Glomerular endothelial cell (primary cell): ENCODE data around the gene TEX26. TPM values are rescaled to one million over a fixed set of nuclear protein-coding genes. Genes with fewer than 3 reads are reported as not detected.

Source experiments
- DNase-seq: peaks from one replicate; pipeline ENCODE4 v3.0.0-alpha.2; 2011; ENCODE audit warnings: low read depth, low spot score; ENCODE audit errors: extremely low read depth
- total RNA-seq: library from RNA; depleted of rRNA; stranded (reverse); fragments of >200 nt; gene quantifications from 2 replicates; pipeline ENCODE4 v1.2.3, GENCODE V29; 2015

Gene TEX26
- not detected in 2 replicates for total RNA-seq

DNA sequence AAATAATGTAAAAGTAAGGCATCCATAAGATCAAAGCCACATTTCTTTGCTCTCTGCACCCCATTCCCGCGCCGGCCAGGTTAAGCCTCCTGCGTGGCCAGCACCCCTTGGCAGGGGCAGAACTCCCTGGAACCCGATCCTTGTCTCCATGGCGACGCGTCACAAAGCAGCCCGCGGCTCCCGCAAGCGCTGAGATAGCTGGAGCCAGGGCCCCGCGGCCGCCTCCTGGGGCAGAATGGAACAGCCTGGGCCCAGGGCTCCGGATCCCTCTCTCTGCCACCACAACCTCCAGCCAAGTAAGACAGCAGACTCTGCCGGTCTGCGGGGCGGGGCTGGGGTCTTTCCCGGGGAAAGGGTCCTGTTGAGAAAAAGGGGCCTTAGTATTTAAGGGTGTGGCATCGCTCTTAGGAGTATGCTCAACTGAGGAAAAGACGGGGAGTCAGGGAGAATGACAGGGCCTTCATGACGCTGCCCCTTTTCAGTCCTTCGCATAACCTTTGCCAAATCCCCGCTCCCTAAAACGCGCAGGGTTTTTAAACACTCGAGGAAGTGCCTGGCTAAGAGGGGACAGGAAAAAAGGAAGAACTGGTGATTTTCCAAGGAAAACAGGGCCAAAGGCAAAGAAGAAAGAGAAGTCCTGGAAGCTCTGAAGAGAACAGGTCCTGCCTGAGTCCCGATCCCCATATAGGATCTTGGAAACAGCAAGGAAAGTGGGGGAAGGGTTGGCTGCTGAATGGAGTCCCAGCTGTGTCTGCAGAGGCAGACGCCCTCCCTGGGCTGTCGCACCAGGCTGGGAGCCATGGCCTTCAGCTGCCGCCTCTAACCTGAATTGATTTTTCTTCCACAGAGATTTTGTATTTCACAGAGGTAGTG, at the start of gene TEX26:
TSS of gene TEX26 (plus strand) at position 176 of the 873 bp plus-strand sequence. CDS start at position 236, 60 bp downstream.
- no peak for DNase-seq

DNA sequence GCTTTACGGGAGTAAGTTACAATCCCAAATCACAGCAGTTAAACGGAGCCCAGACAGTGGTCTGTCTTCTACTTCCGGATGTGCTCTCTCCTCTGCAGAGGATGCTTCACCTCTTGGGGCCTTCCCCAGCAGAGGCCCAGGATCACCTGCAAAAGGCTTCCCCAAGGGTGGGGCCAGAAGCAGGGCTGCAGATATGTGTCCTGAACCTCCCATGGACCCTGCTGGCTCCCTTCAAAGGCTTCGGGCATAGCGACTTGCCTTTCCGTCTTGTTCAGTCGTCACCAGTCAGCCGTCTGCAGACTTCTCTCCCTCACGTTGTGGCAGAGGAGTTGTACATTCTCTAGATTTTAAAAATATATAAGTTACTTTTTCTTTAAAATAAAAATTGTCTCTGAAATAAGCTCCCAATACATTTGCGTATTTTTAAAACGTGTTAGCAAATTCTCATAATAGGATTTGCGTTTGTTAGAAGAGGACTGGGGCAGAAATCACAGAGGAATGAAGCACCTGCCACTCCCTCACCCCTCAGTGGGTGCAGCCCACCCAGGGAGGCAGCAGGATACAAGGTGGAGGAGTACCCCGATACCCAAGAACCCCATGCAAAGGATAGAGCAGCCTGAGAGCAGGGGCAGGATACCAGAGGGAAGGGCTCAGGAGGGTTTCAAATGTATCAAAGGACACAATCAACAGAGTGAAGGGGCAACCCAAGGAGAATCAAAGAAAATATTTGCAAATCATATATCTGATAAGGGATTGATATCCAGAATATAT, 49.3 kb upstream of the TEX26 start:
- DNase-seq = no peak

DNA sequence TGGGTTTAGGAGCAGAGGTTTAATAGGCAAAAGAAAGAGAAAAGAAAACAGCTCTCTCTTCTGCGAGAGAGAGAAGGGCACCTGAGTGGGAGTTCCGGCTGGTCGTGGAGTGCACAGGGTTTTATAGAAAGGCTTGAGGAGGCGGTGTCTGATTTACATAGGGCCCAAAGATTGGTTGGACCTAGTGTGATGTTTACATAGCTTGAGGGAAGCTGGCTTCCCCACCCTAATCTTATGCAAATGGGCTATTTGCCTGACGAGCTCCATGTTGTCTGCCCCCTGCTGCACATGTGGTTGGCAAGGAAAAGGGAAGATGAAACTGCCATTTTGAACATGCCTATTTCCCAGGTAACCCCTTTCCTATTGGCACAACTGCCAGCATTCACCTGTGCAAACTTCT, 47.9 kb upstream of the TEX26 start:
- DNase-seq = no peak

DNA sequence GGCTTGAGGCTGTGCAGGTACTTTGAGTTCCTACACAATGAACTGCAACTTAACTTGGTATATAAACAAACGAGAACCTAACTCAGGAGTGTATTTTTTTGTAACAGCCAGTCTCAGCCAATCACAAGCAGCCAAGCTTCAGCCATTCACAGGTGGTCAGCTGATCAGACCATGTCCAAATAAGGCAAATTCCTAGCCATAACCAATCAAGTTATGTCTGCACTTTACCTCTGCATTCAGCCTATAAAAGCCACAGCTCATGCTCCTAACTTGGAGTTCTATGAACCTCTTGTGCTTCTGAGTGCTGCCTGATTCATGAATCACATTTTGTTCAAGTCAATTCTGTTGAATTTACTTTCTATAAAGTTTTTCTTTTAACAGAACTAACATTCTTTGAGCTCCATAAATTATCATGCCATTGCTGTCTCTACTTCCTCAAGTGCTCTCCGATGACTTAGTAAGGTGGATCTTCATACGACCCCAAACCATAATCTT, 43.2 kb upstream of the TEX26 start:
- no peak for DNase-seq

DNA sequence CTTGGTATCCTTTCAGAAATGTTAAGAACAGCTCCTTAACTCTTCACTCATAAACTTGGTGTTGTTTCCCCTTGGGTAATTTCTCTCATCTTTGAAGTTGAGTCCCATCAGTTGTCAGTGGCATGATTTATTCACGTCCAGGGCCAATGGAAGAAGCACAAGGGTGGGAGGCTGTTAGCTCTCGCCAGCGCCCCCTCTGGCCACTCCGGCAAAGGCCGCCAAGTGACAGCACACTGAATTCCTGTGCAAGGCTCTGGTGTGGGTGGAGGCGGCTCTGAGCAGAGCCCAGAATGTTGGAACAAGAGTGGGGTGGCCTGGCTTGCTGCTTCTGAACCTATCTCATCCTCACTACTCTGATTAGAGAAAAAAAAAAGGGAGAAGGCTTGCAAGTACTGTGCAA, 39.5 kb upstream of the TEX26 start:
- DNase-seq = no peak

DNA sequence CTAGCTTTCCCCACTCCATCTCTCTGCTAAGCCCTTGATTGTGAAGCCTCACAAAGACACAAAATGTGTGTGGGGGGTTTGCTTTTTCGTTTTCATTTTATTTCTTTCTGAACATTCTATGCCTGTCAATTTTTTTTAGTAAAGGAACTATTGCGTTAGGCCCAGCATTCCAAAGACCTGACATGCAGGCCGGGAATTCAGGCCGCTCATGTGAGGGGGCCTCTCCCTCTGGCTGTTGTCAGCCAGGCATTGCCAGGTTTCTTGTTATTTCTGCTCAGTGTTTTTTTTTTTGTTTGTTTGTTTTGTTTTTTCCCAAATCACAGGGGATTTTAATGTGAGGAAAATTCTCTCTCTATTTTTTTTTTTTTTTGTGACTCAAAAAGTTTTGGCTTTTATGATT, 36.7 kb upstream of the TEX26 start:
- no peak for DNase-seq

DNA sequence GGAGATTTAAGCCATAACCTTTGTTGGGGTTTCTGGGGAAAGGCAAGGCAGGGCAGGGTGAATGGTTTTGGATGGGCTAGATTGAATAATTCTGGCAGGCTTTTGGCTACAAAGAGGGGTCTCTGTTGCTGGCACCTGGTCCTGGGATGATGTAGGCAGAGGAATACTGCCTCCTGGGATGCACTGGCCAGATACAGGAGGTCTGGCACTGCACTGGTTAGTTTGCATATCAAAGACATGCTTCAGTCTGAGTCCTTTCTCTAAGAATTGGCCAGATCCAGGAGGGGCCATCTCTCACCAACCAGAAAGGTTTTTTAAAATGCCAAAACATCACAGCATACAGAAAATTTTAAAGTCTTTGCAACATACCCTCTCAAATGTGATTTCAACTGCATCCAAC, 34.4 kb upstream of the TEX26 start:
- DNase-seq = no peak

DNA sequence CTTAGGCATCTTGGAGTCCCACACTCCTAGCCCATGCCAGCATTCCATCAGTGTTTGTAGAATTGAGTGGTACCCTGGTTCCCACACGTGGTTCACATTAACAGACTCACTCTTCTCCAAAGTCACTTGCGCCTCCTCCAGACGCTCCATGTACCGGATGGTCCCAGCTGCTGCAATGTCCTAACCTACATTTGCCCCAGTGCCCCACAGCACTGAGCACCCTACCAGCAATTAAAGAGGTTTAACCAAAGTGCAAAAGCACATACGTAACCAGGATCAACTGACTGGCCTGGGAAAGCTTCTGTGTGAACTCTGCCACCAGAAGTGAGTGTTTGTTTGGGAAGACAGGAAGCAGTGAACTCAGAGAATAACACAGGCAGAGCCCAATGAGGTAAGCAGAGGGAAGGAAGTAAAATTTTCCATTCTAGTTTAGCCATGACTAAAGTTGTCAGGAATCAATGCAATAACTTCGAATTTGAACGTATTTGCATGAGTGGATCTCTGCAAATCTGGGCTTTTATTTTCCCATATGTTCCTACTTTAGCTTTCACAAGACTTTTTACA, 33.7 kb upstream of the TEX26 start:
- peak; percentile 98 for DNase-seq

DNA sequence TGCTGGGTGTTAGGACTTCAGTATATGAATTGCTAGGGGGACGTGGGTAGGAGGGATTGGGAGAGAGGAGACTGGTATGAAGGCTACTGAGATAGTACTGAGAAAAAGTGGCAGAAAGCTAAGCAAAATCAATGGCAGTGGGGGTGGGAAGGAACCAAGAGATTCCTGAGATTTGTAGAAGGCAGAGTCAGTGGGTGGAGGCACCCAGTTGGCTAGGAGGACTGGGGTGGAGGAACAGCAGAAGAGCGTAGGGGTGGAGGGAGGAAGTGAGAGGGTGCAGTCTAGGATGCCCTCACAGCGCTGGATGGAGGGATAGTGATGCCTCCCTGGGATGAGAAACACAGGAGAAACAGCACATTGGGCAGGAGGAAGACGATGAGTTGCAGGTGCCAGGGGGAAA, 32.0 kb upstream of the TEX26 start:
- no peak for DNase-seq

DNA sequence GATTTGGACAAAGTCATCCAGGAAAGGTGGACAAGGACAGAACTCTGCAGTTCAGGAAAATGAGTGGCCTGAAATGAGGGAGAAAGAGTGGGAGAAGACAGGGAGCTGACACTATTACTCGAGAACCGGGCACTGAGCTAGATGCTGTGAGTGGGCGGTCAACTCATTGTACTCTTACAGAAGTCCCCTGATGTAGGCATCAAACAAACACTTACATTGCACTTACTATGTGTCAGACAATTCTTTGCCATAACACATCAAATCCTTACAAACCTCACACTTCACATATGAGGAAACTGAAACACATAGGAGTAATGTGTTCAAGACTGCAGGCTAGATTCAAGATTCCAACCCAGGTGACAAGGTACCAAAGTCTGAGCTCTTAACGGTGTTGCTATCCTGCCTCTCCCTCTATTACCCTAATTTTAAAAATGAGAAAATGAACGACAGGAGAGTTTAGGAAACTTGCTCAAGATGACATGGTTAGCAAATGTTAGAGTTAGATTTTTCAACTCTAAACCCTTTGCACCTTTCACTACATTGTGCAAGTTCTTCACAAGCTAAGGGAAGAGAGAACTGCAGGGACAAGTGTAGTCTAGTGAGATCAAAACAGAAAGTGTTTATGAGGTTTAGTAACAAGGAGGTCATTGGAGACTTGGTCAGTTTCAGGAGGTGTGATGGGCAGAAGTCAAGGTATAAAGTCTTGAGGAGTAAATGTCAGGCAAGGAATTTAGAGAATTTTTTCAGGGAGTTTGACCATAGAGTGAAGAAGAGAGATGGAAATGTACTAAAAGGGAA, 31.3 kb upstream of the TEX26 start:
- no peak for DNase-seq

DNA sequence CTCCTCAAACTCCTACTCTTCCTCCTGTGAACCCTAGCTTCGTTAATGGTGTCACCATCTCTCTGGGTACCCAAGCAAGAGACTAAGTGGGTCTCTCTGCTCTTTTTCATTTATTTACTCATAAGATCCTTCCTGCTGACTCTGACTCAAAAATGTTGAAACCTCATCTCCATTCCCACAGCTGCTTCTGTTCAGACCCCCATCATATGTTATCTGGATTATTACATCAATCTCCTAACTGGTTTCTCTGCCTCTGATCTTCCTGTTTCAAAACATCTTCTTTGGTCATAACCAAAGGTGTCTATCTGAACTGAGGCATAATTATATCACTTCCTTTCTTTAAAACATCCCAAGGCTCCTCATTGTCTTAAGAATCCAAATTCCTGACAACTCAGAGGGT, 28.4 kb upstream of the TEX26 start:
- no peak for DNase-seq

DNA sequence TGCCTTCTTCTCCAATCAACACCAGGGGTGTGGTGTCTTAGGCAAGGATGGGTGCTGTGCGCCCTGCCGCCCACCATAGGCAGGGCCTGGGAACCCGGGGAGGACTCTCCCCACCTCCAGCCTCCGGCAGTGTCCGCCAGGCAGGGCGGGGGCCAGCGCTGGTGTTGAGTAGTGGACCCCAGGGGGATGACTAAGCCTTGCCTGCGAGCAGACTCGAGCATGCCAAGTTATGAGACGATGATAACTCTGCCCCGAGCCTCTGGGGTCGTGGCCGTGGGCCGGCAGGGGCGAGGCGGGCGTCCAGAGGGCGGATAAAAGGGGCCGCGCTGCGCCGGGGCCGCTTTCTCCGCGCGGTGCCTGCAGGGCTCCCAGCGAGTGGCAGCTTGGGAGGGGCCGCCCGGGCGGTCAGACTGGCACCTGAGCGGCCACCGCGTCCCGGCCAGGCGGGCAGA, 26.5 kb upstream of the TEX26 start, which contains the start of gene MEDAG:
TSS of gene MEDAG (plus strand) at position 340 of the 452 bp plus-strand sequence. CDS start 245 bp downstream, outside the sequence.
- no peak for DNase-seq

DNA sequence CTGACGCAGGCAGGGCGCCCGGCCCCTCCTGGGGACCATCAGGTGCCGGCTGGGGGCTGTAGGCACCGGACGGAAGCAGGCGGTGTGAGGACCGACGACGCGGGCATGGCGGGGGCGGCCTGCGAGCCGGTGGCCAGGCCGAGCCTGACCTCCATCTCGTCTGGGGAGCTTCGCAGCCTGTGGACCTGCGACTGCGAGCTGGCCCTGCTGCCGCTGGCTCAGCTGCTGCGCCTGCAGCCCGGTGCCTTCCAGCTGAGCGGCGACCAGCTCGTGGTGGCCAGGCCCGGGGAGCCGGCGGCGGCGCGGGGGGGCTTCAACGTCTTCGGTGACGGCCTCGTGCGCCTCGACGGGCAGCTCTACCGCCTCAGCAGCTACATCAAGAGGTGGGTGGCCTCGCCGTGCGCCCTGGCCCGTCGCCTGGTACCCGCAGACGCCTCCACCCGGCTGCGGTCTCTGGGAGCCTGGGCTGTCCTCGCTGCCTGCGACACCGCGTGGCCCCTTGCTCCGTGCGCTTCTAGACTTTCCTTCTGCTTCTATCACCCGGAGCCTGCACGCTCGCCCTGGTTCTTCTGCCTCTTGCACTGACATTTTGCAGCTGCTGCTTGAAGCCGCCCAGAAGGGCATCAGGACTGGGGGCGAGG, 25.9 kb upstream of the TEX26 start:
- no peak for DNase-seq

DNA sequence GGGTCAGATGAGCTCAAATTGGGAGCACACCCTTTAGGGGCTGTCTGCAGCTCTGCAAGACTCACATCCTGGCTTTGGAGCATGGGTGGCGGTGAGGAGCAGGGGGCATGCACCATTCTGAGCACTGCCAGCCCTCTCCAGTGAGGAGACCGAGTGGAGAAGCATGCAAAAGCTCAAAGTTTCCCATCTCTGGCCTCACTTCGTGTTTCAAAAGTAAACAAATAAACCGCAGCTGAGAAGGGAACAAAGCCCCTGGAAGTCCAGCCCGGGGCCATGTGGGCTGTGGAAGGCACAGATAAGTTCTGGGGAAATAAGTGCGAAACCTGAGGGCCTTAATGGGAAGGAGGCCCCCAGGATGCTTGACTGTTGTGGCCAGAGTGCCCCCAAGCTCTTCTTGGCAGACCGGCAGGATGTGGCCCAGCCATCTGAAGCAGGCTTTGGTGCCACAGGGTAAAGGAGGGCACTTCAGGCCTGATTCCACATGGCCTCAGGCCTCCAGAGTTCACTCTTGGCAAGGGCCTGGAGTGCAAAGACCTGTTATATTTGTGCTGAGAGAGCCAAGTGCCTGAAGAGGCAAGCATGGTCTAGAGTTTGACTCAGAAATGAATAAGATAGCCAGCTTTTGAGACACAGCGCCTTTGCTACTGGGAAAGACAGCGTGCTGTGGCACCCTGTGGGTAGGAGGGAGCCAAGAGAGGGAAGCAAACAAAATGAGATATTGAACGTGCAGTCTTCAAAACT, 25.2 kb upstream of the TEX26 start:
- DNase-seq = no peak

DNA sequence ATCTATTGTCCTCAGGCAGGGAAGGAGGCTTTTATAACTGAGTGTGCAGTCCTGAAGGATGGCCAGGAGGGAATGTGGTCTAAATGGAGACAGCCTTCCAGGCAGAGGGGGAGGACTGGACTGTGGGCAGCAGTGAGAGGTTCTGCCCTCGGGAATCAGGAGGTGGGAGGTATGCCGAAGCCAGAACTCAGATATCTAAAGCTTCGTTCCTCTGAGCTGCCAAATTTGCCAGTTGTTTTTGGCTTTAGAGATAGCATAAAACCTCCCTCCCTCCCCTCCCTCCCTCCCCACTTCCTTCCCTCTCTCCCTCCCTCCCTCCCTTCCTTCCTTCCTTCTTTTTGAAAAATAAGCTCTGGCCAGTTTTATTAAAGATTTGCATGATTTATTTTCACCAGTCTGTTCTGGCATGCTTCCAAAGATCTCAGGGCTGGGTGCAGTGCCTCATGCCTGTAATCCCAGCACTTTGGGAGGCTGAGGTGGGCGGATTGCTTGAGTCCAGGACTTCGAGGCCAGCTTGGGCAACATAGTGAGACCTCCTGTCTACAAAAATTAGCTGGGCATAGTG, 24.0 kb upstream of the TEX26 start:
- DNase-seq = no peak

DNA sequence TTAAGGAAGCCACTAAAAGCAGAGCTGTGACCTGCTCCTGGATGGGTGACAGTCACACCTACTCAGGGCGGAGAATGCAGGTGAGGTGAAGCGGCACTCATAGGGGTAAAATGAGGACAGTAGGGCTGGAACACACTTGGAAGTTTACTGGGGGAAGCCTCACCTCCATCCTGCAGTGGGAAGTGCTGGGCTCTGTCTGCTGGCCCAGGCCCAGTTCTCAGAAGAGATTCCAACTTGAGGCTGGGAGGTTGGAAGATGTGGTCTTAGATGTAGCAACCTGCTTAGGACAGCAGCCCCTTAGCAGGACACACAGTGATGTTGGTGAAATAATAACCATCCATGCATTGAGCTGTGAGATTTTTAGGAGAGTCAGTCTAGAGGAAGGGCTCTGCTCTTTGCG, 21.8 kb upstream of the TEX26 start:
- DNase-seq = no peak

DNA sequence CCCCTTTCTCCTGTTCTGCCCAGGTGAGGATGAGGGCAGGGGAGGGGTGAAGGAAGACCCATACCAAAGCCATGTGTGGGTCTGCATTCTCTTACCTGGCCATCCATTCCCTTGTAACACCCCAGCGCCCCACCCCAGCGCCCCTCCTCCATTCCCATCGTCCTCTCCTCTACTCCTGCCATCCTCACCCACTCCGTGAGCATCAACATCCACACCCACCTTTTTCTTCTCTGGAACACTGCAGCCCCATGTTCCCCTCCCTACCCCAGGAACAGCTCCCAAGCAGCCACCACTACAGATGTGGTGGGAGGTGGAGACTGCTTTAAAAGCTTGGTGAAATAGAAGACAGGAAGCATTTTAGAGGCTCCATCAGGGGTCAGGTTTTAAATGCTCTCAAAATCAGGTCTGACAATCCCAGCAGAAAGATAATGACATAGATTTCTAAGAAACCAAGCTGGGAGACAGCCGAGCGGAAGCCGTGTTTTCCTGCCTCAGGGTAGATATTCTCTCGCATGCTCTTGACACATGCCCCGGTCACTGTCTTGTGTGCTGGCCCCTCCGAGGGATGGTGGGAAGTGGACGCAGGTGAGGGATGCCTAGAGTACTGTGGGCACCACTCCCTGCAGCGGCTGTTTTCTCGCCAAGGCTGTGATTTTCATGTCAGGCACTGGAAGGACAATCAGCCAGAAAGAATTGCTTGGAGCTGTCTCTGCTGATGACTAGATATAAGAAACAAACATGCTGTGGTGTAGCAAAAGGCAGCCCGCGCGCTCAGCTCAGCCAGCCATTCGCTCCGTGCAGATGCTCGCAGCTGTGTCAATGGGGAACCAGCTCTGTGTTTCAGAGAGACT, 16.5 kb upstream of the TEX26 start:
- no peak for DNase-seq

DNA sequence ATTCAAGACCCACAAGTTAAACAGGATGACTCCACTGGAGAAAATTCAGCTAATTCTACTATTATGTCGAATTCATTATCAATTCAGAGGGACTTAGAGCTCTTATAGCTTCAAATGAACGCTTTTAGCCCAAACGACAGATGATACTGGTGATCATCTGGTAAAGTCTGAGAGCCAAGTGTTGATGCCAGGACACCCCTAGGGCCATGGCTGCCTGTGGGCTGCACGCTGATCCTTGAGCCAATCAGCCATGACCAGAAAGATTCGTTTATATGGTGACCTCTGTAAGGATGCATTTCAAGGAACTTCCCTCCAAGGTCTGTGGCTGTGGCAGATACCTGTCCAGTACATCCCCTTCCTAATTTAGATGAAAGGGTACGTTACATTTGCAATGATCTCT, 15.5 kb upstream of the TEX26 start:
- DNase-seq = no peak
